Memory B cell (primary cell): ENCODE results near the gene PPM1L.

Experiments used
- ATAC-seq: fragments of 150-1000 bp; cut with Tn5 transposase; 2 replicates; pipeline ENCODE4 v1.10.0; 2021; ENCODE audit warnings: low read depth, mild to moderate bottlenecking, moderate library complexity
- DNase-seq, 2 donors: peaks; one replicate each; pipeline ENCODE4 v3.0.0; 2022; ENCODE audit warnings: low spot score in 2 of 2
- H3K27ac Mint-ChIP-seq: one replicate; pipeline ENCODE4 v1.8.0; 2022; ENCODE audit warnings: mild to moderate bottlenecking, moderate library complexity, mixed read lengths
- H3K27me3 Mint-ChIP-seq: one replicate; pipeline ENCODE4 v1.8.0; 2022; ENCODE audit warnings: mixed read lengths
- H3K36me3 Mint-ChIP-seq: one replicate; pipeline ENCODE4 v1.8.0; 2022; ENCODE audit warnings: mild to moderate bottlenecking, mixed read lengths
- H3K4me1 Mint-ChIP-seq: one replicate; pipeline ENCODE4 v1.8.0; 2022; ENCODE audit warnings: mixed read lengths
- H3K4me3 Mint-ChIP-seq: one replicate; pipeline ENCODE4 v1.8.0; 2022; ENCODE audit warnings: mild to moderate bottlenecking, moderate library complexity, mixed read lengths
- H3K9me3 Mint-ChIP-seq: one replicate; pipeline ENCODE4 v1.8.0; 2022; ENCODE audit warnings: mixed read lengths

PPM1L gene

GRCh38 chr3:160870327-160870726 lies 114.3 kb downstream of the PPM1L start:
- Mint-ChIP-seq H3K27ac (no peak overlapping the region), H3K4me1 (no peaks in the 10 kb centered on the region), H3K9me3 (no peaks in the 10 kb centered on the region), H3K27me3 (no peaks in the 10 kb centered on the region), H3K36me3 (no peaks in the 10 kb centered on the region), H3K4me3 (no peak overlapping the region)
- DNase-seq (no peak), ATAC-seq (no peak)

- peaks cover 4% of the 10 kb centered on the region for H3K9me3 Mint-ChIP-seq
- ATAC-seq, result no peak
- H3K4me3 Mint-ChIP-seq, result no peak overlapping the region
- H3K36me3 Mint-ChIP-seq, result no peaks in the 10 kb centered on the region
- no peak overlapping the region for H3K27ac Mint-ChIP-seq
- no peaks in the 10 kb centered on the region for H3K27me3 Mint-ChIP-seq
- H3K4me1 Mint-ChIP-seq, result peaks cover under 1% of the 10 kb centered on the region
- no peak for DNase-seq
These were observed 118.7 kb downstream of the PPM1L start for GRCh38 chr3:160874736-160875135.

GRCh38 chr3:160876643-160877042 lies 120.6 kb downstream of the PPM1L start:
- DNase-seq (no peak), ATAC-seq (no peak)
- Mint-ChIP-seq H3K9me3 (peaks cover 4% of the 10 kb centered on the region), H3K4me1 (peaks cover 2% of the 10 kb centered on the region), H3K36me3 (no peaks in the 10 kb centered on the region), H3K27me3 (no peaks in the 10 kb centered on the region), H3K4me3 (no peak overlapping the region), H3K27ac (no peak overlapping the region)

- H3K27ac Mint-ChIP-seq, result no peak overlapping the region
- peaks cover 4% of the 10 kb centered on the region for H3K9me3 Mint-ChIP-seq
- H3K4me3 Mint-ChIP-seq, result no peak overlapping the region
- DNase-seq (no peak), ATAC-seq (no peak)
- H3K27me3 Mint-ChIP-seq, result no peaks in the 10 kb centered on the region
- H3K4me1 Mint-ChIP-seq, result peaks cover 2% of the 10 kb centered on the region
- no peaks in the 10 kb centered on the region for H3K36me3 Mint-ChIP-seq
These were observed 123.8 kb downstream of the PPM1L start for GRCh38 chr3:160879859-160880258.

GRCh38 chr3:160883373-160883772 lies 127.3 kb downstream of the PPM1L start:
- Mint-ChIP-seq H3K36me3 (peaks cover 10% of the 10 kb centered on the region), H3K27ac (no peak overlapping the region), H3K27me3 (no peaks in the 10 kb centered on the region), H3K9me3 (peaks cover 8% of the 10 kb centered on the region), H3K4me1 (peaks cover 2% of the 10 kb centered on the region), H3K4me3 (no peak overlapping the region)
- ATAC-seq (no peak), DNase-seq (no peak)

- Mint-ChIP-seq H3K9me3 (peaks cover 14% of the 10 kb centered on the region), H3K27me3 (no peaks in the 10 kb centered on the region), H3K36me3 (peaks cover 10% of the 10 kb centered on the region), H3K4me1 (no peaks in the 10 kb centered on the region), H3K27ac (no peak overlapping the region), H3K4me3 (no peak overlapping the region)
- DNase-seq (no peak), ATAC-seq (no peak)
These were observed 129.8 kb downstream of the PPM1L start for GRCh38 chr3:160885791-160886286.

GRCh38 chr3:160886421-160886820 lies 130.4 kb downstream of the PPM1L start:
- Mint-ChIP-seq H3K27me3 (no peaks in the 10 kb centered on the region), H3K4me3 (no peak overlapping the region), H3K27ac (peak overlapping the region; percentile 61), H3K36me3 (peaks cover 10% of the 10 kb centered on the region), H3K9me3 (peaks cover 16% of the 10 kb centered on the region), H3K4me1 (no peaks in the 10 kb centered on the region)
- no peak for ATAC-seq
- DNase-seq, result no peak

- DNase-seq, result no peak
- Mint-ChIP-seq H3K4me1 (no peaks in the 10 kb centered on the region), H3K27me3 (no peaks in the 10 kb centered on the region), H3K36me3 (peaks cover under 1% of the 10 kb centered on the region), H3K9me3 (peaks cover 9% of the 10 kb centered on the region), H3K27ac (no peak overlapping the region), H3K4me3 (no peak overlapping the region)
- ATAC-seq, result no peak
These were observed 137.2 kb downstream of the PPM1L start for GRCh38 chr3:160893207-160893606.

GRCh38 chr3:160904691-160905090 lies 148.7 kb downstream of the PPM1L start:
- DNase-seq (no peak), ATAC-seq (no peak)
- peaks cover 4% of the 10 kb centered on the region for H3K36me3 Mint-ChIP-seq
- H3K27me3 Mint-ChIP-seq, result peaks cover 1% of the 10 kb centered on the region
- peaks cover 1% of the 10 kb centered on the region for H3K9me3 Mint-ChIP-seq
- H3K4me1 Mint-ChIP-seq, result no peaks in the 10 kb centered on the region
- no peak overlapping the region for H3K4me3 Mint-ChIP-seq
- no peak overlapping the region for H3K27ac Mint-ChIP-seq

GRCh38 chr3:160906646-160907045 lies 150.6 kb downstream of the PPM1L start:
- ATAC-seq (no peak), DNase-seq (no peak)
- peaks cover 1% of the 10 kb centered on the region for H3K27me3 Mint-ChIP-seq
- peaks cover 4% of the 10 kb centered on the region for H3K36me3 Mint-ChIP-seq
- peaks cover 1% of the 10 kb centered on the region for H3K9me3 Mint-ChIP-seq
- H3K27ac Mint-ChIP-seq, result no peak overlapping the region
- H3K4me3 Mint-ChIP-seq, result no peak overlapping the region
- no peaks in the 10 kb centered on the region for H3K4me1 Mint-ChIP-seq

GRCh38 chr3:160909917-160910316 lies 153.9 kb downstream of the PPM1L start:
- DNase-seq (no peak), ATAC-seq (no peak)
- peaks cover 1% of the 10 kb centered on the region for H3K9me3 Mint-ChIP-seq
- H3K36me3 Mint-ChIP-seq, result peaks cover 6% of the 10 kb centered on the region
- no peak overlapping the region for H3K27ac Mint-ChIP-seq
- H3K27me3 Mint-ChIP-seq, result no peaks in the 10 kb centered on the region
- H3K4me1 Mint-ChIP-seq, result no peaks in the 10 kb centered on the region
- H3K4me3 Mint-ChIP-seq, result no peak overlapping the region

GRCh38 chr3:160911411-160911810 lies 155.4 kb downstream of the PPM1L start:
- DNase-seq (no peak), ATAC-seq (no peak)
- Mint-ChIP-seq H3K36me3 (peaks cover 7% of the 10 kb centered on the region), H3K4me3 (no peak overlapping the region), H3K4me1 (no peaks in the 10 kb centered on the region), H3K27ac (no peak overlapping the region), H3K9me3 (peaks cover 1% of the 10 kb centered on the region), H3K27me3 (no peaks in the 10 kb centered on the region)

GRCh38 chr3:160916472-160916871 lies 160.4 kb downstream of the PPM1L start:
- Mint-ChIP-seq H3K27me3 (no peaks in the 10 kb centered on the region), H3K36me3 (peaks cover 3% of the 10 kb centered on the region), H3K4me1 (no peaks in the 10 kb centered on the region), H3K4me3 (no peak overlapping the region), H3K27ac (no peak overlapping the region), H3K9me3 (no peaks in the 10 kb centered on the region)
- no peak for DNase-seq
- ATAC-seq, result no peak

GRCh38 chr3:160919942-160920341 lies 163.9 kb downstream of the PPM1L start:
- DNase-seq, result no peak
- Mint-ChIP-seq H3K27ac (no peak overlapping the region), H3K4me1 (no peaks in the 10 kb centered on the region), H3K36me3 (peaks cover 1% of the 10 kb centered on the region), H3K4me3 (no peak overlapping the region), H3K9me3 (no peaks in the 10 kb centered on the region), H3K27me3 (no peaks in the 10 kb centered on the region)
- ATAC-seq, result no peak

GRCh38 chr3:160921020-160921635 lies 165.1 kb downstream of the PPM1L start:
- no peaks in the 10 kb centered on the region for H3K36me3 Mint-ChIP-seq
- no peak for ATAC-seq

More at GRCh38 chr3:160921020-160921635, 165.1 kb downstream of the PPM1L start:
- Mint-ChIP-seq H3K9me3 (no peaks in the 10 kb centered on the region), H3K4me3 (no peak overlapping the region), H3K27me3 (no peaks in the 10 kb centered on the region), H3K27ac (no peak overlapping the region), H3K4me1 (no peaks in the 10 kb centered on the region)
- DNase-seq, result no peak
